HG03432 (cell line): ENCODE measurements around the gene MAML2.
A peak's percentile ranks its signal among the peaks of the same experiment; 100 is the strongest.

Source experiments
- ATAC-seq: cut with Tn5 transposase; IDR thresholded peaks from one replicate; pipeline ENCODE4 v1.9.1; 2021; ENCODE audit warnings: mild to moderate bottlenecking, moderate library complexity; ENCODE audit not compliant: unreplicated experiment

MAML2 gene

GRCh38 chr11:96137373-96137772 lies 205.6 kb downstream of the MAML2 start:
- no peak for ATAC-seq

- ATAC-seq = no peak
These were observed 206.2 kb downstream of the MAML2 start for GRCh38 chr11:96136613-96137298.

DNA sequence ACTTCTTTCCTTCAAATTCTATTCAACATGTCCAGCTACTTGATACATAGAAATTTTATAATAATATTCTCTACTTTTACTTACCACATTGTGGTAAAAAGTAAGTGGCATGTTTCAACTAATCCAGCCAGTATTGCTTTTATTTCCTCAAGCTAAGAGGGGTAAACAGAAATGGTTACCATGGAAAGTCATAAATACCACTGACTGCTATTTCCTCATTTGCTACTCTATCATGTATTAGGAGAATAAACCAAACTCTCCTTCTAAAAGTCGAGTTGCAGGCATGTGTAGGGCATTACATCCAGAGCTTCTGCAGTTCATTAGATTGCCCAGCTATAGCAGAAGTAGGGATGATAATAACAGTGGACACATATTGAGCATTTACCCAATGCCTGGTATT lies 208.4 kb downstream of the MAML2 start:
- no peak for ATAC-seq

DNA sequence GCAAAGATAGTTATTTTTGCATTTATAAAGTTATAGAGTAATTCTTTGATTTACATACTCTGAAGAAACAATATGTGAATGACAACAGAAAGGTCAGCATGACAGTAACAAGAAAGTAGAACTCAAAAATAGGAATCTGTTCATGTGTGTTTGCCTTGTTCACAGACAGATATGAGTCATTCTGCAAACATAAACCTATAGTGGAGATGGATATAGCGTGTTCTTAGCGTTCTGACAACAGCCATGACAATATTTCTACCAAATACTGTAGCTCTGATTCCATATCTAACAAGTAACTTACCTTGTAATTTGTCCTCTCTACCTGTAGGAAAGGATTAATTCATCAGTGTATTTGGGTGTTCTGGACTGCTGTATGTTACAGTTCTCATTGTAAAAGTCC lies 210.6 kb downstream of the MAML2 start:
- ATAC-seq = peak; percentile 66

- ATAC-seq = no peak
These were observed 212.9 kb downstream of the MAML2 start for GRCh38 chr11:96130061-96130620.

GRCh38 chr11:96127596-96127959 lies 215.4 kb downstream of the MAML2 start:
- no peak for ATAC-seq

DNA sequence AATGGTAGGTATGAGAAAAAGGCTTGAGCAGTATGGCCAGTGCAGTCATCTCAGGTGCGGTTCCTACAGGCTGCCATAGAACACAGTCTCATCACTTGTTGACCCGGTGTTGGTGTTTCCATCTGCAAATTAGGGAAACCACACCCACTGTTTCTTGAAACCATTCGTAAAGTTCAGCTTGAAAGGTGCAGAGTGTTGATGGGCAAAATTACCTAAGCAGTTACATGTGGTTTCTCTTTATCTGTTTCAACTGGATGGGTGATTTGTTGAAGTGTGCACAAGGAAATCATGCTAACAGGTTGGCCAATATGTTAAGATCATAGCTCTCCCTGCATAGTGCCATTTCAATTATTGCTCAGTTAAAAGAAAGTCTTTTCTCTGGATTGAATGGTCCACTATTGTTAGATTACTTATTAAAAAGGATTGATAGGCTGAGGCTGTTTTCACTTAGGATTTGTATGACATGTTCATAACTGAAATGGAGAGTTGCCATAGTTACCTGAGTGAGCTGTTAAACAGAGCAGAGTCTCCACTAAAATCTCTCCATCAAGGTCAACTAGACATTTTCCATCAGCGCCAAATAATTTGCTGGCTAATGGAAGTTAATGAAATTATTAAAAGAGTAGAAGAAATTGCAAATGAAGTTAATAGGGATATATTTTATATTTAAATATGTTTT lies 215.9 kb downstream of the MAML2 start:
- ATAC-seq = no peak

DNA sequence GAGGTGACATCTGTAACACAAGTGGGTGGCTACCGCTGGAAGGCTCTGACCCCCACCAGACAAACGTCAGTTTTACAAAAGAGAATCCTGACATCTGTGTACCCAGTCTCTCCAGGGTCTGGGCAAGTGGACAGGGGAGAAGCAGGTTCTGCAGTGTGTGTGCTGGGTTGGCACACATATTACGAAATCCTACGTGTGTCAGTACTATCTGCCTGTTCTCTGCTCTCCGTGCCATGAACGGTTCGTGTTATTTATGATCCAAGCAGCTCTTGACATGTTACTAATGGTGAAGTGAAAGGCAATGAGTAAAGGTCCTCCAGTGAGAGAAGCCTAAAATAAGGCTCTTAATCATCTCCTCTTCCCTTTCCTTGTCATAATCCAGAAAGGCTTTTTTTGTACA lies 217.6 kb downstream of the MAML2 start:
- no peak for ATAC-seq

GRCh38 chr11:96124155-96124554 lies 218.8 kb downstream of the MAML2 start:
- no peak for ATAC-seq

DNA sequence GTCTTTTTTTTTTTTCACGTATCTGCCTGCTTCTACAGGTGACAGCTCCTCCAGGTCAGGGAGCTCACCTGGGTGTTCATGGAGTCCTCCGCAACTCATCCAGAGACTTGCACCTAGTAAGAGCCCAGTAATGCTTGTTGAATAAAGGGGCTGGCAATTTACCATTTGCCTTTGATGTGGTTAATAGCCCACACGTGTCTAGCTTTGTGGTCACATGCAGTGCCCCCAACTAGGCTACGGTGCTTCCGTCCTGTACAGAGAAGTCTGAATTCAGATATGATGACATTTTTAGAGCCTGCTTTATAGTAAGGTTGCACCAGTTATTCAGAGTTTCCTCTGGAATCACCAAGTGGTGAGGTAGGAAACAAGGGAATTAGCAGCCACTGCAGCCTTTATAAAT lies 219.7 kb downstream of the MAML2 start:
- no peak for ATAC-seq

DNA sequence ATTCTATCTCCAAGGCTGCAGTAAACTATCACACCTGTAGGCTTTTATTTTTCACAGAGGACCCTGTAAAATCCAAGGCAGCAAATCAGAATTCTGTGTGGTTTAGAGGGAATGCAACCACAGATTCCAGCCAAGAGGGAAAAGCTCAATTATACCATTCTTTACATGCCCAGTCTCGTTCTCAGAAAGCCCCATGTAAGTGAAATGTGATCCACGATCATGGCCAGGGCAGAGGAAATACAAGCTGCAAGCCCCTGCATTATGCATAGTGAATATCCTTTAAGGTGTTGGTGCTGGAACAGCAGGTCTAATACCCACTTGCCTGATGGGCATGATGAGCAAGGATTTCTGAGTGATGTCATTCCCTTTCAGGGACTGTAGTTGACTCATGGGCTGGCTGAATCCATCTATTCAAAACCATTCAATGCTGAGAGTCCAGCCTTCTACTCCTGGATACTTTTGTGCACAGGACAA lies 220.4 kb downstream of the MAML2 start:
- no peak for ATAC-seq

DNA sequence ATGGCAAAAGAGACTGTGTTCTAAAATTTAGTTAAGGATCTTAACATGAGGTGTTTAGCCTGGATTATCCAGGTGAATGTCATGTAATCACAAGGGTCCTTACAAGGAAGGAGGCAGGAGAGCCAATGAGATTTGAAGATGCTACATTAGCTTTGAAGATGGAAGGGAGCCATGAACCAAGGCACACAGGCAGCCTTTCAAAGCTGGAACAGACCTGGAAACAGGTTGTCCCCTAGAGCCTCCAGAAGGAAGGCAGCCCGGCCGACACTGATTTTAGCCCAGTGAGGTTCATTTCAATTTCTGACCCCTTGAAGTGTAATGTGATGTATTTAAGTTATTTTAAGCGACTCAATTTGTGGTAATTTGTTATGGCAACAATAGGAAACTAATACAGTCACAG lies 223.8 kb downstream of the MAML2 start:
- no peak for ATAC-seq

- no peak for ATAC-seq
These were observed 226.6 kb downstream of the MAML2 start for GRCh38 chr11:96116376-96116775.

DNA sequence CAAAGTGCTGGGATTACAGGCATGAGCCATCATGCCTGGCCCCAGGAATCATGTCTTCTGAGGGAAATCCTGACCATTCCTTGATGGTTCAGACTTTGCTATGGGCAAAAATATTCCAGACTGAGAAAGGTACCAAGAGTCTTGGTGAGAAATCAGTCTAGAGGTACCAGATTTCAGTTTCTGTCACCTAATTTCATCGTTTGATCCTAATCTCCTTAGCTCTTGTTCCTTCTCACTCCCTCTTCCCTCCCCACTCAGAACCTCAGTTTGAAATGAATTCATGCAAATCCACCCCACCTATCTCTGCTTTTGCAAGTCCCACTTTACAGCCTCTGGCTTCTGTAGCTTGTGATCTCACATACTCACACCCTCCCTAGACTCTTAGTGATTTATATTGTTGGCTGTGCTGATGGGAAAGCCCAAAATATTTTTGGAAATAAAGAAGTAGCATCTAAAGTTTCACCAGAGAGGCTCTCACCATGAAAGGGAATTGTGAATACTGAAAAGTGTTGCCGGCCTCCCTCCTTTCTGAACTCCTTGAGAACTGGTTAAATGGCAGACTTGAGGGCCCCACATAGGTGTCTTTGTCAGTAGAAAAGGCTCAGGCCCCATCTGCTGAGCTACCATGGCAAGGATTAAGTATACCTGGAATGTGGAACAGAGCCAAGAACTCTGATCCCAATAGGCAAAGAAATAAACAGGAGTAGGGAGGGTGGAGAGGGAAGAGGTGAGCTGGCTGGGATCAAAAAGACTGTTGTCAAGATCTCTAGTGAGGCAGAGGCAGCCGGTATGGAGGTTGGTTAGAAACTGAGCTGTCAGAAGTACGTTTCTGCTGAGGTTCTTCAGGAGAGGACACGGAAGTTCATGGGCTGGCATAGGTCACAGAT lies 228.6 kb downstream of the MAML2 start:
- no peak for ATAC-seq

DNA sequence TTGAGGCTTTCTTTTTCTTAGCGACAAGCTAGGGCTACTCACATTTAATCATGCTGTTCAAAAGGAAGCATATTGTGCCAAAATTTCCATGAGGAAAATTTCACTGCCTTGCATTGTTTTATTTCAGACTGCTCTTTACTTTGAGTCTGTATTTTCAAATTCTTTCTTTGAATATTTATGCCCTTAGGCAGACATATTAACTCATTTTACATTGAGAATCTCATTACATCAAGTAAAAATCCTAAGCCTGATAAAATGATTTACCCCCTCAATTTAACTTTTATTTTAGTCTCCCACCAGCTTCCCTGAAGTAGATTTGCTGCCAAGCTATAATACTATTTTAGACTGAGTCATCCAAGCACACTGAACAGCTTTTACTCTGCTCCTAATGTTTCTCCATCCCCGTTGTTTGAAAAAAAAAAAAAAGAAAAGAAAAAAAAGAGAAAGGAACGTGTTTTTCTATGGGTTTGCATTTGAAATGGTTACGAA lies 229.8 kb downstream of the MAML2 start:
- ATAC-seq = no peak

GRCh38 chr11:96112192-96113128 lies 230.5 kb downstream of the MAML2 start:
- peak; percentile 95 for ATAC-seq

DNA sequence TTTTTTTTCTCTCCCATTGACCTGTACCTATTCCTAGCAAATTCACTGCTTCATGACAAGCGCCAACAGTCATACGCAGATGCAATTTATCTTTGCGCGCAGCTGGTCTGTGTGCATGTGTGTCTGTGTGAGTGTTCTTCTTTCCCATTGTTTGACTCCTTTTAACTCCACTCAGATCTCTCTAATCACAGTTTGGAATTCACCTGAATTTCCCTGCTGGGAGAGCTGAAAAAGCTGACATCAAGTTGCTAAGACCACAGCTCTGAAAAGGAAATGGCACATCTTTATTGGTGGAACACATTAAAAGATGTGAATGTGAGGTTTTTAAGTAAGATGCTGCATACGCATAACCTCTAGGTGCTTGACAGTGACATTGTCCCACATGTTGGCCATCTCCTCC lies 231.7 kb downstream of the MAML2 start:
- no peak for ATAC-seq

DNA sequence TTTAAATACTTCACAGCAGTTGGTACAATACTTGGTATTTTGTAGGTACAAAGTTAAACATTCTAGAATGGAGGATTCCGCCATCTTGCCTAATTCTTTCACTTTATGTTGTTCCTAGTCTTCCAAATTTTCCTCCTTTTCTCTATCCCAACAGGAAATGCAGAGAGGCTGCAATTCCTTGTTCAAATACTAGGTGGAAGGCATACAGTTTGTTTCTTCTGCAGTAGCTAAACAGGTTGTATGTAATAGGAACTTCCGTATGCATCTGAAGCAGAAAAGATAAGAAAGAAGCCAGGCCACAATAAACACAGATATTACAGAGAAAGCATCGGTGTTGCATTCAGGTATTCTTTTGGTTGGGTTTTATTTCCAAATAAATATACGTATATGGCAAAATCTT lies 232.7 kb downstream of the MAML2 start:
- no peak for ATAC-seq

- no peak for ATAC-seq
These were observed 233.5 kb downstream of the MAML2 start for GRCh38 chr11:96109331-96110030.
